22Rv1 (cell line): ENCODE measurements around the gene PYGO2.

Experiments used
- CTCF ChIP-seq: fragments of 450-650 bp; IDR thresholded peaks from 2 replicates; pipeline ENCODE4 v1.5.1; 2017; ENCODE audit warnings: mild to moderate bottlenecking
- ZFX ChIP-seq: fragments of 450-650 bp; IDR thresholded peaks from 2 replicates; pipeline ENCODE4 v1.6.1; 2017; ENCODE audit warnings: antibody characterized with exemption, borderline replicate concordance

- TF ChIP-seq CTCF = no peak
- no peak for TF ChIP-seq ZFX
Observed at GRCh38 chr1:154931940-154932487, 29.6 kb downstream of the PYGO2 start.
